ENCODE measurements around the gene ARHGEF10L.

Gene ARHGEF10L

DNA sequence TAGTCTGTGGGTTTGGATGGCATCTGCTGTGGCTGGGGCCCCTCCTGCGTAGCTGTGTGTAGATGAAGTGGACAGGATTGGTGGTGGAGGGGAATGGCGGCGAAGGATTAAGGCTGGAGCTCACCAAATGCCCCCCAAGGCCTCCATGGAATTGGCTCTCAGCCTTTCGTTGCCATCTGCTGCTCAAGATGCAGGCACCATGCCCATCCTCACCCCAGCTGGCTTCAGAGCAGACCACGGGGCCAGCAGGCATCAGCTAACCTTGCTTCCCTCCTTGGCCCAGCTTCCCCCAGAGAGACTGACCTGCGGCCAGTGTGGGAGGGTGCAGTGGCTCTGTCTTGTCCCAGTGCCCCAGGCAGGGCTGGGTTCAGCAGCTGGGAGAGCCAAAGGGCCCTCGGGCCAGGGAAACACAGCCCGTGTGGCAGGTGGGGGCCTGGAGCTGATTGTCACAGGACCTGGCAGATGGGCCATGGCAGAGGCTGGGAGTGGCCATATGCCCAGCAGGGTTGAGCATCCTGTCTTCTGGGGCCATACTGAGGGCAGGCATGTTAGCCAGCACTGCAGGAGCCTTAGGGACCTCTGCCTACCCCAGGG, 148.8 kb downstream of the ARHGEF10L start:
- TF ChIP-seq, protein P1, sequence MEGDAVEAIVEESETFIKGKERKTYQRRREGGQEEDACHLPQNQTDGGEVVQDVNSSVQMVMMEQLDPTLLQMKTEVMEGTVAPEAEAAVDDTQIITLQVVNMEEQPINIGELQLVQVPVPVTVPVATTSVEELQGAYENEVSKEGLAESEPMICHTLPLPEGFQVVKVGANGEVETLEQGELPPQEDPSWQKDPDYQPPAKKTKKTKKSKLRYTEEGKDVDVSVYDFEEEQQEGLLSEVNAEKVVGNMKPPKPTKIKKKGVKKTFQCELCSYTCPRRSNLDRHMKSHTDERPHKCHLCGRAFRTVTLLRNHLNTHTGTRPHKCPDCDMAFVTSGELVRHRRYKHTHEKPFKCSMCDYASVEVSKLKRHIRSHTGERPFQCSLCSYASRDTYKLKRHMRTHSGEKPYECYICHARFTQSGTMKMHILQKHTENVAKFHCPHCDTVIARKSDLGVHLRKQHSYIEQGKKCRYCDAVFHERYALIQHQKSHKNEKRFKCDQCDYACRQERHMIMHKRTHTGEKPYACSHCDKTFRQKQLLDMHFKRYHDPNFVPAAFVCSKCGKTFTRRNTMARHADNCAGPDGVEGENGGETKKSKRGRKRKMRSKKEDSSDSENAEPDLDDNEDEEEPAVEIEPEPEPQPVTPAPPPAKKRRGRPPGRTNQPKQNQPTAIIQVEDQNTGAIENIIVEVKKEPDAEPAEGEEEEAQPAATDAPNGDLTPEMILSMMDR (IDR thresholded peaks at IDR 0.05; ENCODE audit: control insufficient read depth, extremely low read depth, insufficient read depth) = no peak
- DNase-seq (ENCODE audit: low read depth) = no peak
- no peak overlapping the region for H3K4me3 ChIP-seq (ENCODE audit: low read depth, low read length)

DNA sequence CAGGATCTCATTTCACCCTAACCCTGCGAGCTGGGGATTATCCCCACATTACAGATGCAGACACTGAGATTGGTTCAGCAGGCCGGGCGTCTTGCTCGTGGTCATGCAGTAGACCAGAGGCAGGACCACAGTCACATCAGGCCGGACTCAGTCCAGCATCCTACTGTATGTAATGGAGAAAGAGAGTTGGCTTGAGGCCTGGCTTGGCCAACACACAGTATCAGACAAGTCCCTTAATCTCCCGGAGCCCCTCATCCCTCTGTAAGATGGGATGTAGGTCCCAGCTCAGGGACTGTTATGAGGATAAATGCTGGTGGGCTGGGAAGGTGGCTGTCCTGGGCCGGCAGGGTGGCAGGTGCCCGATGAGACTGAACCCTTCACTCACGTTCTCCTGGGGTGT, 149.5 kb downstream of the ARHGEF10L start:
- H3K4me3 ChIP-seq (ENCODE audit: low read depth, low read length) = no peak overlapping the region
- no peak for DNase-seq (ENCODE audit: low read depth)
- TF ChIP-seq, protein P1 (IDR thresholded peaks at IDR 0.05; ENCODE audit: control insufficient read depth, extremely low read depth, insufficient read depth) = no peak

DNA sequence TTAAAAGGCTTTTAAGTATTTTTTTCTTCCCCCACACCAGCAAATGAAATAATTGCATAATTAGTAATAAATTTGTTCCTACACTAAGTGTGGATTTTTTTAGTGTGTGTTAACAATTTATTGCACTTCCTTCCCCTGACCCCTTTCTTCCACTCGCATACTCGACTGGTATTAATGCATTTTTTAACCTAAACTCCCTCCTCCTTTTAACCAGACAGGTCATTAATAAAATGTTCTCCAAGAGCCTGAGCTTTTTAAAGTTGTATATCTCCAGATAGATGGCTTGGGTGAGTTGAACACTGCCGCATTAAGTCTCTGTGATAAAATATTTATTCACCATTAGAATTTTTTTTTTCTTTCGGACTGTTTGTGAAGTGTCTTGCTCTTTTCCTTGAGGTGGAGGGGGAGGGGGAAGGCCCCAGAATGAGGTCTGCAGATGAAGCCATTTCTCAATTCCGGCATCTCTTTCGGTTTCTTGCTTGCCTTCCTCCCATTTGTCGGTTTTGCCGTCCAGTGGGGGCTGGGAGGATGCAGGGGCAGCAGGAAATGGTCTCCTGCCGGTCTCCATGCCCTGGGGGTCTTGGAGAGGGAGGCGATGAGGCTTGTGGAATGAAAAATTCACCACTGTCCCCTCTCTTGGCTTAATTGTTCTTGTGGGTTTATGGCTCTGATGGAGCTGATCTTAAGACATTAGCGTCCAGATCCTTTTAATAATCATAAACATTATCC, 151.6 kb downstream of the ARHGEF10L start:
- TF ChIP-seq, protein P1 (IDR thresholded peaks at IDR 0.05; ENCODE audit: control insufficient read depth, extremely low read depth, insufficient read depth) = no peak
- no peak overlapping the region for H3K4me3 ChIP-seq (ENCODE audit: low read depth, low read length)
- DNase-seq (ENCODE audit: low read depth) = no peak

DNA sequence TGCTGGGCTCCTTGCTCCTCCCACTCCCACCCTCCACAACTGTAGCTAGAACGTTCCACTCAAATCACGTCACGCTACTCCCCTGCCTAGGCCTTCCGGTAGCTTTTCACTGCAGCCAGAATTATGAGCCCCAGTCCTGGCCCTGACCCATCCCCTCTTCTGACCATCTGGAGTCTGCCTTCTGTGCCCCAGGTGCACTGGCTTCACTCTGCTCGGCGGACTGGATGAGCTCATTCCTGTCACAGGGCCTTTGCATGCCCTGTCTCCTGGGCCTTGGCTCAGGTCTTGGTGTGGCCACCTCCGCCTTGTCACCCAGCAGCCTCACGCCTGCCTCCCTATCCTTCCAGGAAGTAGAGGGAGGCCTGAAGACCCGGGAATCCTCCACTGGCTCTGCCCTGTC, 153.1 kb downstream of the ARHGEF10L start:
- TF ChIP-seq, protein P1 (IDR thresholded peaks at IDR 0.05; ENCODE audit: control insufficient read depth, extremely low read depth, insufficient read depth) = no peak
- DNase-seq (ENCODE audit: low read depth) = no peak
- no peak overlapping the region for H3K4me3 ChIP-seq (ENCODE audit: low read depth, low read length)

DNA sequence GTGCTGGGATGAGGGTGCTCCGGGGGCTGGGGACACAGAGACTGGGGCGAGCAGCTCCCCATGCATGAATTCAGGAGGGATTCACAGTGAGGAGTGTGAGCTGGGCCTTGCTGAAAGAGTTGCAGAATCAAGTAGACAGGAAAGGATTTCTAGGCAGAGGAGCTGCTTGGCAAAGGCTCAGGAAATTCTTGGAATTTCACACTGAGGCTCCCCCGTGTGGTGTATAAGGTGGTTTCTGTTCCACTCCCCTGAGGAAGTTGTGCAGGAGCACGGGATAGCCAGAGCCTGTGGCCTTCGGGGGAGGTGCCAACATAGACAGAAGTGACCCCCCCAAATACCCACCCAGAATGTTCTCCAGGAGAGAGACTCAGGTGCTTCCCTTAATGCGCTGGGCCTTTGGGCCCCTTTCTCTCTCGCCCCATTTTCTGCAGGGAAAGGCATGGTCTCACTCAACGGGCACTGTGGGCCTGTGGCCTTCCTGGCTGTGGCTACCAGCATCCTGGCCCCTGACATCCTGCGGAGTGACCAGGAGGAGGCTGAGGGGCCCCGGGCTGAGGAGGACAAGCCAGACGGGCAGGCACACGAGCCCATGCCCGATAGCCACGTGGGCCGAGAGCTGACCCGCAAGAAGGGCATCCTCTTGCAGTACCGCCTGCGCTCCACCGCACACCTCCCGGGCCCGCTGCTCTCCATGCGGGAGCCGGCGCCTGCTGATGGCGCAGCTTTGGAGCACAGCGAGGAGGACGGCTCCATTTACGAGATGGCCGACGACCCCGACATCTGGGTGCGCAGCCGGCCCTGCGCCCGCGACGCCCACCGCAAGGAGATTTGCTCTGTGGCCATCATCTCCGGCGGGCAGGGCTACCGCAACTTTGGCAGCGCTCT, 157.2 kb downstream of the ARHGEF10L start:
- DNase-seq (ENCODE audit: low read depth) = no peak
- TF ChIP-seq, protein P1 (IDR thresholded peaks at IDR 0.05; ENCODE audit: control insufficient read depth, extremely low read depth, insufficient read depth) = peak; percentile 24
- H3K4me3 ChIP-seq (ENCODE audit: low read depth, low read length) = no peak overlapping the region

DNA sequence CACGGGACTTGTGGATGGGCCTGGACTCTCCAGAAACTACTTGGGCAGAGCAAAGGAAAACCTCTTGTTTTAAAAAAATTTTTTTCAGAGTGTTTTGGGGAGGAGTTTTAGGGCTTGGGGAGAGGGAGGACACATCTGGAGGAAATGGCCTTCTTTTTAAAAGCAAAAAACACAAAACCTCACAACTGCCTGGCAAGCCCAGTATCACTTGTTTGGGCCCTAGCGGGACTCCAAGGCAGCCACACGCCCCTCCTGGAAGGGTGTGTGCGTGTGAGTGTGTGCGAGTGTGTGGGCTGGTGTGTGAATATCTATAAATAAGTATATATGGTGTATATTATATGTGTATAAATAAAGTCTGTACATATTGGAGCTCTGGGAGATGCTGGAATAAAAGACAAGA, 158.0 kb downstream of the ARHGEF10L start:
- no peak for DNase-seq (ENCODE audit: low read depth)
- H3K4me3 ChIP-seq (ENCODE audit: low read depth, low read length) = no peak overlapping the region
- TF ChIP-seq, protein P1 (IDR thresholded peaks at IDR 0.05; ENCODE audit: control insufficient read depth, extremely low read depth, insufficient read depth) = no peak
